EH (cell line): Measurements from ENCODE around the gene ASPSCR1.
"Not testable (repeated sequence)": the region's sequence is repeated elsewhere in the genome, so short reads cannot be mapped to it uniquely, and the experiment has no call there.

Experiments
- DNase-seq: peaks from one replicate; pipeline ENCODE4 v3.0.0-alpha.2; 2015; ENCODE audit warnings: low read depth

Gene ASPSCR1

DNA sequence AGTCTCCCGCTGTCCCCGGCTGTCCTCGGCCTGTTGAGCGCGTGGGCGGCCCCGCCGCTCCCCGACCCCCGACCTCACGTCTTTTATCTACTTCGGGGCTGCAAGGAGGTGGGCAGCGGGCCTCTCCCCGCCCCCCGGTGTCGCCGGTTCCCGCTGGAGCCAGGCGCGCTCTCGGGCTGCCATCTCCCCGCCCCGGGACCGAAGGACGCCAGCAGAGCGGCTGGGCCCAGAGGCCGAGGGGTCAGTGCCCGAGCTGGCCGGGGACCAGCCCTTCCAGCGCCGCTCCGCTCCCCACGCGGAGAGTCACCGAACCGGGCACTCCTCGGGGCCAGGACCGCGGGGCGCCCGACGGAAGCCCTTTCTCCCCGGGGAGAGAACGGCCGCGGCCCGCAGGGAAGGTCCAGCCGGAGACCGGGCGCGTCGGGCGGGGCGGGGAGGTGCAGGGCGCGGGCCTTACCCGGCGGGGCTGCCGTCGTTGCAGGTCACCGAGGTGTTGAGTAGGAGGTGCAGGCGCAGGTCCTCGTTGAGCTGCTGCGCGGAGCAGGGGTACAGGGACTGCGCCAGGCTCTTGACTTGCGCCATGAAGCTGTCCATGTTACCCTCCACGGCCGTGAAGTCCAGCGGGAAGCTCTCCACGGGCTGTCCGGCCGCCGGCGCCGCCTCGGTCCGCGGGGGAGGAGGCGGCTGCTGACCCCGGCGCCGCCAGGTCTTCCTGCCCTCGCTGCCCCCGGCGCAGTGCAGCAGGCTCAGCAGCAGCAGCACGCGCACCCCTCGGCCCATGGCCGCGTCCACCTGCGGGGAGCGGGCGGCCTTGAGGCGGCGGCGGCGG lies 17.1 kb upstream of the ASPSCR1 start:
- DNase-seq, result no peak

DNA sequence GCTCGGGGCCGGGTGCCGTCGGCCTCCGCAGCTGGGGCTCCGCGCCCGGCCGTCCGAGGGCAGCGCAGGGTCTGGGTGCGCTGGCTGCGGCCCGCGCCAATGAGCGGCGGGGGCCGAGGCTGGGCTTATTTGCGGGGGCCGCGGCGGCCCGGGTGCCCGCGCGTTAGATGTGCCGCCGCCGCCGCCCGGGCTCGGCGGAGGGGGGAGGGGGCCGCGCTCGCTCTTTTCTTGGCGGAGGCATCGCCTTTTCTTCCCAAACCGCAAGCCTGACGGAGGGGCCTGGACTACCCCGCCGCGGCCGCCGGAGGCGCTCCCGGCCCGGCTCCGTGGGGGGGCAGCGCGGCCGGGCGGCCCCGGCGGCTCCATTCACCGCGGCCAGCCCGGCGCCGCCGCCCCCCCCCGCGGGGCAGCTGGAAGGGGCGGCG lies 16.3 kb upstream of the ASPSCR1 start, which contains the start of gene NOTUM:
Gene NOTUM (minus strand): TSS at position 101 of the 425 bp plus-strand sequence. CDS start 278 bp downstream, outside the sequence.
- DNase-seq, result peak; percentile 43

DNA sequence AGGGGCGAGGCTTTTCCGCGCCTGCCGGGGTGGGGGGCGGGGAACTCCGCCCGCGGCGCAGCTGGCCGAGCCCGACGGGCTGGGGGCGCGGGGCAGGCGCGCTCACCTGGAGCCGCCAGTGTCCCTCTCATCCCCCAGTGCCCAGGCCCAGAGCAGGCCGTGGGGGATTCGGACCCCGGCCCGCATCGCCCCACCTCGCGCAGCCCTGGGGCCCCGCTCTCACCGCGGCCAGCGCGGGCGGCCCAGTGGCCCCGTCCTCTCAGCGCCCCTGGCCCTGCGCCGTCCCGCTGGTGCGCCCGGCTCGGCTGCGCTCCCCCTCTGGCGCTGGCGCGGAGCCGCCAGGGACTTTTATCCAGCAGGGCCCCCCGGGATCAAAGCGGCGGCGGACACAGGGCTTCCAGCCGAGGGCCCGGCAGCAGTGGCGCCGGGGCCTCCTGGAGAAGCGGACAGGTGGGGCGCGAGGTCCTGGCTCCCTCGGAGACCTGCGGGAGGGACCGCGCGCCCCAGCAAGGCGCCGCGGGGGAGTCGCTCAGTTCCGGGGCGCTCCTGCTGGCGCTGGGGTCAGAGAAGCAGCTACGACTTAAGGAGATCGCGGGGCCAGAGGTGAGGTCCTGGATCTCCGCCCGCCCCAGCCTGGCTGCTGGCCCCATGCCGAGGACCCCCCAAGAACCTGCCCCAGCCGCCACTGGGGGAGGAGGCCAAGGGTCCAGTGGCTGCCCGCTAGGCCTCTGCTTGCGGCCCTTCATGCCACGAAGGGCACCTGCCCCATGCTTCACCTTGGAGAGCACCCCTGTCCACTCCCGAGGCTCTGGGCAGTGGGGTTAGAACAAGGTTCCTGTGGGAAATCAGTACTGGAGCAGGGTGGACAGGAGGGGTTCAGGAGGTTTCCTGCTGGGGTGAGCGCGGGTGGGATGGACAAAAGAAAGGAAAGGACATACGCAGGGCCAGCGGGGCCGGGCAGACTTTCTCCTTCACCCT lies 15.6 kb upstream of the ASPSCR1 start:
- no peak for DNase-seq

DNA sequence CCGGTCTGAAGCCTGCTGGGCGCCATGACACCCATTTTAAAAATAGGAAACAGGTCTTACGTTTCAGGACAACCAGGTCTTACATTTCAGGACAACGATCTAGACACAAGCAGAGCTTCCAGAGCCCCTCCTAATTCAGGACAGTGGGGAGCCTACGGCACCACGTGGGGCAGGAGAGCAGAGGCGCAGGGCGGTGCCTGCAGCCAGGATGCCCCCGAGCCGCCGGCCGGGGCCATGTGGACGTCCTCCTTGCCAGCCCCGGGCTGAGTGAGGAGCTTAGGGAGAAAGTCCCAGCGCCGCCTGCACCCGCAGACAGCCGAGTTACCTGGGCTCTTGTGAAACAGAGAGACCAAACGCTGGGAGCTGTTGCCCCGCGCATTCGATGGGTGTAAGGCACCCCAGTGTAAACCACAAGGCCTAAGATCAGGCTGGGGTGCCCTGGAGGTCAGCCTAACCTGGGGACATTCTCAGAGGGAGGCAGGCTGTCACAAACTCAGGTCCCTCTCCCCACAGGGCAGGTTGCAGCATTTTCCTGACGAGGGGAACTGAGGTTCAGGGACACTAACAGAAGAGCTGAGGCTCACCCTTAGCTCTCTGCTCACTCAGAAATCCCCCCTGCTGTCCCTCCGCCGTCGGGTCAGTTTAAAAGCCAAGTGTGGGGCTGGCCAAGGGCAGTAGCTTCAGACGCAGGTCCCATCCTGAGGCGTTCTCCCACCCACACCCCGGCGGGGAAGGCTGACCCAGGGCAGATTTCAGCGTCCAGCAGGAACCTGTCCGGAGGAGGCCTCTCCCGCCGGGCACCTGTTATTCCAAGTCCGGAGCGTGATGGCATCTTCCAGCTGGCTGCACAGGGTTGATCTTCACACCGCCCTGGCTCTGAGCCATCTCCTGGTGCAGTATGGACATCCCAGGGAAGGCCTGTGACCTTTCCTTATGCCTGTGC lies 14.7 kb upstream of the ASPSCR1 start:
- no peak for DNase-seq

DNA sequence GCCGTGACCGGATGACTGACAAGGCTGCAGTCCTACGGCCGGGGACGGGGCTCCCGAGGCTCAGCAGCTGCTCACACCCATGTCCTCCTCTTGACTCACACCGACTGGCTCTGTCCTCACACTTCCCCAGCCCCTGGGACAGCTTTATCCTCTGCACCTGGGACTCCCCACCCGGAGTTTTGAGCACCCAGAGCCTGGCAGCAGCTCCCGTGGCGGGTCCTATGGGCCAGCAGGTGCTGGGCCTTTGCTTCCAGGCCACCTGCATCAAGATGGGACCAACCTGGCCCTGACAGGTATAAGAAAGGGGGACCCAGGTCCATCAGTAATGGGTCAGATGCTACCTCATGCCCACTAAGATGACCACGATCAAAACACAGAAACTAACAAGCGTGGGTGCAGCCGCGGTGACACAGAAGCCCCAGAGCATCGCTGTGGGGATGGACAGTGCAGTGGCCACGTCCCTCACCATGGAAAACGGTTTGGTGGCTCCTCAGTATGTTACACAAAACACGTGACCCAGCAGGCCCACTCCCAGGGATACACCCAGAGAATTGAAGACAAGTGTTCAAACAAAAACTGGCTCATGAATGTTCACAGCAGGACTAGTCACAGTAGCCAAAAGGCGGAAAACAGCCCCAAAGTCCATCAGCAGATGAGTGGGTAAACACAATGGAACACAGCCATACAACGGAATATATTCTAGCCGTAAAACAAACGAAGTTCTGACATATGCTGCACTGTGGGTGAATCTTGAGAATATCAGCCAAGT lies 13.2 kb upstream of the ASPSCR1 start:
- no peak for DNase-seq

DNA sequence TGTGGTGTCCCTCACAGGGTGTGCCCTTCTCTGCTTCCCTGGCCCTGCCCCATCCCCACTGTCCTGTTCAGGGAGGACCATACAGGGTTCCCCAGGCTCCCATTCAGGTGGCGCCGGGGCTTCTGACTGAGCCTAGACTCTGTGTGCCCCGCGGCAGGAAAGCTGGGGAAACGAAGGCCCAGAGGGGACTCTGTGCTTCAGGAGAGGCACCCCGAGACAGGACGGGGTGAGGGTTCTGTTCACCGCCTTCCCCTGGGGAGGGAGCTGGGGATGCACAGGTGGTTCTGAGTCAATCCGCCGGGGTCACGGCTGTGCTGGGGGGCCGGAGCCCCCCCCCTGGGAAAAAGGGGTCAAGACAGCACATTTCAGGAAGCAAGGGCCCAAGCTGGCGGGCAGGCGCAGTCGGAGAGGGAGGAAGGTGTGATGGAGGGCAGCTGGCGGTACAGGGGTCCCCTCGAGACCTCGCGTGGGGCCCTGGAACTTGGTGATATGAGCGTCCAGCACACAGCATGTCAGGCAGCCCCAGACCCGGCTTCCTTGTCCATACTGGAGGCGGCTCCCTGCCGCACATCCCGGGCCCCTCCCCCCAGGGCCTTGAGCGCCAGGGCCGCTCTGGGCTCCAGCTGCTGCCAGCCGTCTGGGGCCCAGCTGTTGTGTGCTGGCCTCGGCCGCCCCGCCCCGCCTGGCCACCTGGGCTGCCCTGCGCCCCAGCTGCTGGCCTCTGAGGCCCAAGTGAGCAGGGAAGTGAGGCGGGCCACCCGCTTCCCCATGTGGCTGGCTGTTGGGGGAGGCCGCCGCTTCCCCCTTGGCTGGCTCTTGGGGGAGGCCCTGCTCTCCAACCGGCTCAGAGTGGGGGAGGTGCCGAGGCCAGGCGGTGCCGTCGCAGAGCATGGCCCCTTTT lies 10.8 kb upstream of the ASPSCR1 start:
- DNase-seq, result no peak

DNA sequence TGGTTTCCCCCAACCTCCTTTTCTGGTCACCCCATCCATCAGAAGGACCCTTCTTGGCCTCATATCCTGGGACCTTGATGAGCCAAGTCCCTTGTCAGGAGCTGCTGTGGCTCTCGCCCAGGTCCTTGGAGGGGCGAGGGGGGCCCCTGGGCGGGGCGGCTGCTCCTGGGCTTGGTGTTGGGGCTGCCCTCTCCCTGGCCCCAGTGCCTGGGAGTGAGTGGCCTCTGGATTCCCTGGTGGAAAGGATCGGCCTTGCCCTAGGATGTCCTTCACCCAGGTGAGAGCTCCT lies 10.2 kb upstream of the ASPSCR1 start:
- no peak for DNase-seq

DNA sequence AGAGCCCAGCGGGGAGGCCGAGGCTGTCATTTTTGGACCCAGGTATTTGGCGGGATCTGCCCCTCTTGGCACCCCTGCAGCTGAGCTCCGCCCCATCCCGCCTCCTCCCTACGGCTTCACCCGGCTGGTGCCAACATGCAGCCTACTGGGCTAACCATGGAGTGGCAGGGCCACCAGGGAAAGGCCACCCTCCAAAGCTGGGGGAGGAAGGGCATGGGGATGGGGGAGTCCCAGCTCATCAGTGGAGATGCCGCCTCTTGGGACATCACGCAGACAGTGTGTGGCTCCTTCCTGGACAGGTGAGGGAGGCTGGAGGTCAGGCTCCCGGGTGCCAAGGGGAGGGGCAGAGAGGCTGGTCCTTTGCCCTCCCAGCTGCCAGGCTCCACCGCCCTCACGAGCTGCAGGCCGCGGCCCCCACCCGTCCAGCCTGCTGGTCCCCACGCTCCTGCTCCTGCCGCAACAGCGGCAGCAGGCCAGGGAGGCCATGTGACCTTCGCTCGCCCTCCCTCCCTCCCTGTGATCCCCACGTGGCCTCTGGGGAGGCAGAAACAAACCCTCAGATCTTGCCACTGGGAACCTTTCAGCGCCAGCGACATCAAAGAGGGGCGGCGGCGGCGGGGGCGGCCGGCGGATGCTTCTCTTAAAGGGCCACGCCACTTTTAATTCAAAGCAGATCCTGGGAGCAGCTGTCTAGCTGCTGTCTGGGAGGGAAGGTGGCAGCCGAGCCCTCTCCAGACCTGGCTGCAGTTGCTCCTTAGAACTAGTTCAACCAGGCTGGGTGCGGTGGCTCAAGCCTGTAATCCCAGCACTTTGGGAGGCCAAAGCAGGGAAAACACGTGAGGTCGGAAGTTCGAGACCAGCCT lies 9.7 kb upstream of the ASPSCR1 start:
- peak; percentile 65 for DNase-seq

DNA sequence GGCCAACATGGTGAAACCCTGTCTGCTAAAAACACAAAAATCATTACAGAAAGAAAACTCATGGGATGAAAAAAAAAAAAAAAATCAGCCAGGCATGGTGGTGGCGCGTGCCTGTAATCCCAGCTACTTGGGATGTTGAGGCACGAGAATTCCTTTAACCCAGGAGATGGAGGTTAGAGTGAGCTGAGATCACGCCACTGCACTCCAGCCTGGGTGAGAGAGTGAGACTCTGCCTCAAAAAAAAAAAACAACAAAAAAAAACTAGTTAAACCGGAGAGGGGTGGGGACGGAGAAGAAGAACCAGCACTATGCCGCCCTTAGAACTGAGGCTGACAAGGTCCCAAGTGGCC lies 9.1 kb upstream of the ASPSCR1 start:
- no peak for DNase-seq

DNA sequence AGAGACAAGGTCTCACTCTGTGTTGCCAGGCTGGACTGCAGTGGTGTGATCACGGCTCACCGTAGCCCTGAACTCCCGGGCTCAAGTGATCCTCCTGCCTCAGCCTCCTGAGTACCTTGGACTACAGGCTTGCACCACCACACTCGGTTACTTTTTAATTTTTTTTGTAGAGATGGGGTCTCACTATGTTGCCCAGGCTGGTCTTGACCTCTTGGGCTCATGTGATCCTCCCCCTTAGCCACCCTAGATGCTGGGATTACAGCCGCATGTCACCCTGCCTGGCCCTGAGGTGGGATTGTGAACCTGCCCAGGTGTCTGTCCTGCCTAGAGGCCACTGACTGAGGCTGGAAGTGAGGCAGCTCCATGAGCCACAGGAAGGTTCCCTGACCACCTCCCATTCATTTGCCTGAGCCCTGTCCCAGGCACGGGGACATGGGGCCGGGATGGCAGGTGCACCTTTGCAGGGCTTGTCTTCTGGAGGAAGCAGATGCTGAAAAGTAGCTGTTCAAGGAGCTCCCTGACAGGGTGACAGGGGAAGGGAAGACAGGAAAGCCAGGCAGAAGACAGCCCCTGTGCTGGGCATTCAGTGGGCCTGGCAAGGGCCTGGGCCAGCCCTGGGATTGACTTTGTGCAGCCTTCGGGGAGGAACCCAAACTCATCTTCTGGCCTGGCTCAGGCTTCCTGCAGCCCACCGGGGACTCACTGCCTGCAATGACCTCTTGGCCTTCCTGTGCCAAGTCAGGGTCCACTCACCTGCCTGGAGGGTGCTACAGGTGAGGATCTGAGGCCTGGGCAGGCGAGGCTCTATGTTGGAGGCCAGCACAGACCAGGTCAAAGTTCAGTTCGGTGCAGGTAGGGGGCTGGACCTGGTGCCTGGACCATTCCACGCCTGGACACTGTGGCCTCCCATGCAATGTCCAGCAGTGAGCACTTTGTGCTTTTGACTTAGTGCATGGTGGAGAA lies 8.3 kb upstream of the ASPSCR1 start:
- no peak for DNase-seq

DNA sequence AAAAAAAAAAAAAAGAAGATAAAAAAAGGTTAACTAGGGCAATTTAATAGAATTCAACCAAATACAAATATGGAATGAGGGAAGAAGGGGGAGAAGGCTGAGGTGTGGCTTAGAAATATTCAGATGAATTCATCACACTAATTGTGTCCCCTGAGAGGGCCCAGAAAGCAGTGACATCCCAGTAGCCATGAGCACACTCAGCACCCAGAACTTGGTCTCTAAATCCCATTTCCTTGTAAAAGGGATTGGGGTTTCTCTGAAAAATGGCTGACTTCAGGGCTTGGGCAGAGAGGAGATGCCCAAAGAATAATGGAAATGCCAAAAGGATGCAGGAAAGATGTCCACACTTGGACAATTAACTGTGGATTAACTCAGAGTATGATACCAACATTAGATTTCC lies 4.0 kb upstream of the ASPSCR1 start:
- DNase-seq, result no peak

DNA sequence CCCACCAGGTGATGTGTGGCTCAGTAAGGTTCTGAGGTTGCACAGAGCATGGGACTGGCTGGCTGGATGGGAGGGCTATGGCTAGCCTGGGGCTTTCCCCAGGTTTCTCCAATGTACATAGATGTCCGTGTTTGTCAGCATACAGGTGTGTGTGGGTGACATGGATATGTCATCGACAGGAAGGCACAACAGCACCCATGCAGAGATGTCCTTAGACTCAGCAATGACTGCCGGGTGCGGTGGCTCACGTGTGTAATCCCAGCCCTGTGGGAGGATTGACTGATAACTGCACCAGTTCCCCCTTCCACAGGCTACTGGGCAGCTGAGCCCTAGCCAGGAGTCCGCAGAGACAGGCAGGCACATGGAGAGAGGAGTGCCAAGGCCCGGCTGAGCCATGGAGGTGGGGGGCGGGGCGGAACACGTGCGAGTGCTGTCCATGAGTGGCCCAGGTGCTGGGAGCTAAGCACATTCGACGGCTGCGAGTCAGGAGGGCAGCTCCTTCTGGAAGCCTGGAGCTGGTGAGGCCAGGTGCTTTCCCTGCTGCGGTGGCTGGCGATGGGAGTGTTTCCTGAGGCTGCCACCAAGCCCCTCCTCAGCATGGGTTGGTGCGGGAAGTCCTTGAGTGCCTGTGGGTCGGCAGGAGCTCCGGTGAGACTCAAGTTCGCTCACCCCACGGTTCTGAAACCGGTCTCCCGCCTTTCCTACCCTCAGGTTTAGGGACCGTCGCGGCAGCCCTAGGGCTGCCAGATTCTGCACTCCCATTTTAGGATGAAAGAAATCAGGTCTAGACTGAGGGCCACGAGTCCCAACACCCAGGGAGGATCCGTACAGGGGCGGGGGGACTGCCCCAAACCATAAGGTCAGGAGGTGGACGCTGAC lies 858 bp upstream of the ASPSCR1 start:
- DNase-seq, result no peak

DNA sequence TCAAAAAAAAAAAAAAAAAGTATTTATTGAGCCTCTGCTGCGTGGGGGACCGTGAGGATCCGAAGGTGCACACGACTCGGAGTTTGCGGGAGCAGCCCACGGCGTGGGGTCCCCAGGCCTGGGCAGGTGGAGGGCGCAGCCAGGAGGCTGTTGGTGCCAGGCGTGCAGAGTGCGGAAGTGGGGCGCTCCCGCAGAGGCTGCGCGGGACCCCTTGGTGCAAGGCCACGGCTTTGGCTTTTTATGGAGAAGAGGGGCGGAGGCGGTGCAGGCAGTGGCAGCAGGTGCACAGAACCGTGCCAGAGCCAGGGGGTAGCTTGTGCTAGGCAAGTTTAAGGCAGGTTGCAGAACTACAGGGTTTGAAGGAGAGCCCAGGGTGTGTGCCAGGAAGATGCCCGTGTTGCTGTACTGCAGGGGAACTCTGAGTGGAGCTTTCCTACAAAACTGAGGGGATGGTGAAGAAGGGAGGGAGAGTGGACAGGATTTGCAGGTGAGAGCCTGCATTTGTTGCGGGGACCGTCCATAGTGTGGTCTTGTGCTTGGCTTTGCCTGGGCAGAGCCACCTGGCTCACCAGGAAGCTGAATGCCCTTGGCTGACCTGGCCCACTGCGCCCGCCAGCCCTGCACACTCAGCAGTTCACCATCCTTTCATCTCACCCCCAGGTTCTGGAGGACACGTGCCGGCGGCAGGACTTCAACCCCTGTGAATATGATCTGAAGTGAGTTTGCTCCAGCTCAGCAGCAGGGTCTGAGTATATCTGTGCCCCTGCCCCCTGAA lies 1.3 kb downstream of the ASPSCR1 start:
- DNase-seq, result no peak

DNA sequence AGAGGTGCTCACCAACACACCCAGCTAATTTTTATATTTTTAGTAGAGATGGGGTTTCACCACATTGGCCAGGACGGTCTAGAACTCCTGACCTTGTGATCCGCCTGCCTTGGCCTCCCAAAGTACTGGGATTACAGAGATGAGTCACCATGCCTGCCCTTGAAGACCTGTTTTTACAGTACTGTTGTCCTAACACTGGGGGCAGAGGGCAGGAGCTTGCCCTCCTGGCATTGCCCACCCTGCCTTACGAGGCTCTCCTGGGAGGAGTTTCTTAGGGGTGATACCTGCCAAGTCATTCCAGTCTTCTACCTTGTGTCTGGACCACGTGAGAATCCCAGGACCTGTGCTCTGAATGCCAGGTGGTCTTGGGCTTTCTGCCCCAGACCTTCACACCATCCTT lies 2.7 kb downstream of the ASPSCR1 start:
- DNase-seq, result no peak

DNA sequence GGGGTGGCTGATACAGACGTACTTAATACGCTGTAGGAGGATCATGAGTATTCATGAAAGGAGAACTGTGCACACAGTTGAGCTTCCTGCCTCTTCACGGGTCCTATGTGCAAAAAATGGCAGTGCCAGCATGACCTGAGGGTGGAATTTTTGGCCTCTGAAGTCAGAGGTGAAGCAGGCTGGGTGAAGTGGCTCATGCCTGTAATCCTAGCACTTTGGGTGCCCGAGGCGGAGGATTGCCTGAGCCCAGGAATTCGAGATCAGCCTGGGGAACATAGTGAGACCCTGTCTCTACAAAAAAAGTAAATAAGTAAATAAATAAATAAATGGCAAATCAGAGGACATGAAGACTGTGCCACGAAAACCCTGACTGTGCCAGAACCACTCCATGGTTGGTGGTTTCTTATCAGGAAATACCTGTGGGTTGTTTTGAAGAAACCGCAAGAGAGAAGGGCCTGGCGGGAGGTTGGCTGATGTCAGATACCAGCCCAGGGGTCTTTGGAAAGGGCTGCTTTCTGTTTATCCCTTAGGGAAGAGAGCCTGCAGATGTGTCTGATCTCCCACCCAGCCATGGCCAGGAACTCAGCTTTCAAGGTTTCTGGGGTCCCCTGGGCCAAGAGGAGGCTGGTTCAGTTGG lies 3.4 kb downstream of the ASPSCR1 start:
- DNase-seq, result no peak

DNA sequence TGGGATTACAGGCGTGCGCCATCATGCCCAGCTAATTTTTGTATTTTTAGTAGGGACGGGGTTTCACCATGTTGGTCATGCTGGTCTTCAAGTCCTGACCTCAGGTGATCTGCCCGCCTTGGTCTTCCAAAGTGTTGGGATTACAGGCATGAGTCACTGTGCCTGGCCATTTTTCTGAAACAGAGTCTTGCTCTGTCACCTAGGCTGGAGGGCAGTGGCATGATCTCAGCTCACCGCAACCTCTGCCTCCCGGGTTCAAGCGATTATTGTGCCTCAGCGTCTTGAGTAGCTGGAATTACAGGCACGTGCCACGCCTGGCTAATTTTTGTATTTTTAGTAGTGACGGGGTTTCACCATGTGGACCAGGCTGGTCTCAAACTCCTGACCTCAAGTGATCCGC lies 4.1 kb downstream of the ASPSCR1 start:
- not testable (repeated sequence) for DNase-seq
